ENCODE data around the gene MYOM1.

GRCh38 chr18:3256693-3257626 lies 37.2 kb upstream of the MYOM1 start:
- TF ChIP-seq CTCF (IDR thresholded peaks at IDR 0.05) = no peak
- TF ChIP-seq POLR2A (IDR thresholded peaks at IDR 0.05) = no peak

Measured in Peyer's patch (tissue), 4 donors.